GM12878 (cell line): Measurements from ENCODE around the gene OSBPL10. TPM values are rescaled to one million over a fixed set of nuclear protein-coding genes. Genes with fewer than 3 reads are reported as not detected.

ENCODE experiments used
- ATAC-seq: fragments of 200-7000 bp; cut with Tn5 transposase; 3 replicates; pipeline ENCODE4 v1.9.1; 2020; ENCODE audit warnings: mild to moderate bottlenecking, moderate library complexity
- BruUV-seq: library from RNA; stranded (reverse); fragments of 400-500 nt; replicated peaks from 2 replicates; lab custom pipeline; 2021; lab: Mats Ljungman, UMichigan
- CTCF ChIA-PET: fragments of 300-600 bp; sonication (Branson Sonifier 250); formaldehyde crosslinking; extraction: SDS; loops from one replicate; lab custom pipeline; 2021; ENCODE audit warnings: inconsistent platforms; lab: Yijun Ruan, JAX
- POLR2A ChIA-PET: fragments of 350-600 bp; formaldehyde crosslinking; extraction: SDS; loops from one replicate; lab custom pipeline; 2021; ENCODE audit warnings: inconsistent platforms; lab: Charles Lee
- RAD21 ChIA-PET: fragments of 300-600 bp; sonication (Branson Sonifier 250); formaldehyde crosslinking; loops from one replicate; lab custom pipeline; 2023; ENCODE audit warnings: antibody characterized with exemption; ENCODE audit not compliant: unreplicated experiment; lab: Charles Lee
- SMC1A ChIA-PET: fragments of 300-600 bp; sonication (Branson Sonifier 250); formaldehyde crosslinking; loops from one replicate; lab custom pipeline; 2023; ENCODE audit not compliant: unreplicated experiment, uncharacterized antibody; lab: Charles Lee
- DNase-seq: peaks from one replicate; pipeline ENCODE4 v3.0.0-alpha.2; 2011; ENCODE audit warnings: low read depth, low spot score
- FAIRE-seq: peaks from 3 replicates; lab custom pipeline; 2011; peaks lifted over from hg19 to GRCh38; lab: Jason Lieb, UNC
- H2AFZ ChIP-seq: 2 replicates; pipeline ENCODE4 v1.6.0; 2011; ENCODE audit warnings: low read depth, low read length, control low read depth; ENCODE audit not compliant: control insufficient read depth
- H3K27ac ChIP-seq: 2 replicates; pipeline ENCODE4 v1.5.1; 2011; ENCODE audit warnings: control low read depth; ENCODE audit not compliant: control insufficient read depth, insufficient read depth
- H3K27me3 ChIP-seq, 2 experiments: replicated peaks in 1 of 2; 2 replicates each; pipeline versions ENCODE4 v1.6.0 to v1.6.1; 2011; ENCODE audit warnings: low read length in 1 of 2; ENCODE audit not compliant: control insufficient read depth in 2 of 2, insufficient read depth in 2 of 2
- H3K36me3 ChIP-seq, 2 experiments: 2 replicates each; pipeline ENCODE4 v1.5.1; 2011; ENCODE audit warnings: low read length in 1 of 2; ENCODE audit not compliant: control insufficient read depth in 2 of 2, insufficient read depth in 2 of 2
- H3K4me1 ChIP-seq: 2 replicates; pipeline ENCODE4 v1.6.1; 2011; ENCODE audit warnings: mild to moderate bottlenecking, low read length, moderate library complexity, mixed read lengths; ENCODE audit not compliant: control insufficient read depth, insufficient read depth
- H3K4me2 ChIP-seq: 2 replicates; pipeline ENCODE4 v1.6.0; 2011; ENCODE audit warnings: control low read depth; ENCODE audit not compliant: control insufficient read depth, insufficient read depth
- H3K4me3 ChIP-seq: fragments of 200-600 bp; sonication (generic); 2 replicates; pipeline ENCODE4 v1.5.1; 2016
- H3K79me2 ChIP-seq: 2 replicates; pipeline ENCODE4 v1.6.0; 2011; ENCODE audit warnings: low read length; ENCODE audit not compliant: control insufficient read depth, insufficient read depth
- H3K9ac ChIP-seq: 2 replicates; pipeline ENCODE4 v1.8.0; 2011; ENCODE audit warnings: low read length, control low read depth, mixed read lengths; ENCODE audit not compliant: control insufficient read depth, insufficient read depth
- H3K9me3 ChIP-seq: replicated peaks from 3 replicates; pipeline ENCODE4 v1.5.1; 2011; ENCODE audit warnings: mild to moderate bottlenecking, low read length; ENCODE audit not compliant: control insufficient read depth, insufficient read depth
- H4K20me1 ChIP-seq: 2 replicates; pipeline ENCODE4 v1.6.0; 2011; ENCODE audit not compliant: control insufficient read depth, insufficient read depth
- ATF2 ChIP-seq: IDR thresholded peaks from 2 replicates; pipeline ENCODE4 v1.6.1; 2012; ENCODE audit warnings: low read length, inconsistent platforms
- BACH1 ChIP-seq: fragments of 450-650 bp; IDR thresholded peaks from 2 replicates; pipeline ENCODE4 v1.6.1; 2017; ENCODE audit warnings: mild to moderate bottlenecking, borderline replicate concordance
- BCL3 ChIP-seq: IDR thresholded peaks from 2 replicates; pipeline ENCODE4 v1.6.1; 2011; ENCODE audit warnings: borderline replicate concordance, low read depth, mild to moderate bottlenecking, moderate library complexity, low read length; ENCODE audit not compliant: insufficient read depth, poor library complexity, severe bottlenecking
- ETV6 ChIP-seq, 2 experiments: fragments of 450-650 bp in 1 of 2; IDR thresholded peaks in 1 of 2; conservative IDR thresholded peaks in 1 of 2; 2 replicates each; pipeline ENCODE4 v1.6.1; 2014; ENCODE audit warnings: antibody characterized with exemption in 1 of 2, borderline replicate concordance in 1 of 2, low read depth in 1 of 2, mild to moderate bottlenecking in 1 of 2, moderate library complexity in 1 of 2
- HDAC6 ChIP-seq: fragments of 200-600 bp; sonication (generic); IDR thresholded peaks from one replicate; pipeline ENCODE4 v1.8.0; 2017; ENCODE audit warnings: antibody characterized with exemption; ENCODE audit not compliant: unreplicated experiment
- KAT2A ChIP-seq: conservative IDR thresholded peaks from 2 replicates; pipeline ENCODE4 v1.6.1; 2011; ENCODE audit warnings: low read depth, low read length; ENCODE audit not compliant: control insufficient read depth
- MEF2A ChIP-seq: IDR thresholded peaks from 2 replicates; pipeline ENCODE4 v1.6.1; 2011; ENCODE audit warnings: low read depth, mild to moderate bottlenecking, low read length, moderate library complexity; ENCODE audit not compliant: insufficient read depth
- NR2C1 ChIP-seq: fragments of 450-650 bp; IDR thresholded peaks from 2 replicates; pipeline ENCODE4 v1.6.1; 2017; ENCODE audit warnings: antibody characterized with exemption, mild to moderate bottlenecking, moderate library complexity
- NR2C2 ChIP-seq: IDR thresholded peaks from 2 replicates; pipeline ENCODE4 v1.6.1; 2011; ENCODE audit warnings: borderline replicate concordance, low read depth; ENCODE audit not compliant: control insufficient read depth, insufficient read length
- PML ChIP-seq: IDR thresholded peaks from 2 replicates; pipeline ENCODE4 v1.6.1; 2012; ENCODE audit warnings: low read length, inconsistent platforms
- SMC3 ChIP-seq: IDR thresholded peaks from 2 replicates; pipeline ENCODE4 v1.6.1; 2011; ENCODE audit warnings: low read length, improper control_type of control experiment, borderline replicate concordance
- SREBF1 ChIP-seq: IDR thresholded peaks from 2 replicates; pipeline ENCODE4 v1.6.1; 2012; ENCODE audit warnings: mild to moderate bottlenecking, low read length
- TAF1 ChIP-seq: IDR thresholded peaks from 2 replicates; pipeline ENCODE4 v1.6.1; 2011; ENCODE audit warnings: mild to moderate bottlenecking, low read depth, low read length, borderline replicate concordance
- TCF7 ChIP-seq: IDR thresholded peaks from 2 replicates; pipeline ENCODE4 v1.6.1; 2014; ENCODE audit warnings: antibody characterized with exemption, borderline replicate concordance
- ZBED1 ChIP-seq: IDR thresholded peaks from 2 replicates; pipeline ENCODE4 v1.6.1; 2016; ENCODE audit warnings: borderline replicate concordance
- ZNF384 ChIP-seq: IDR thresholded peaks from 2 replicates; pipeline ENCODE4 v1.6.1; 2012; ENCODE audit warnings: low read depth, mild to moderate bottlenecking, low read length, improper control_type of control experiment, borderline replicate concordance
- WGBS: methylation state at CpG from one replicate; pipeline ENCODE4 v1.1.6; 2016; ENCODE audit warnings: low lambda C conversion rate; ENCODE audit not compliant: insufficient replicate concordance, insufficient coverage; ENCODE audit errors: missing lambda C conversion rate; 5-methylcytosine and 5-hydroxymethylcytosine counted together
- in situ Hi-C: fragments of 300-500 bp; cut with MboI; formaldehyde crosslinking; loops from 9 replicates; pipeline ENCODE4 v1.14.3; 2018; ENCODE audit warnings: mixed read lengths
- intact Hi-C: fragments of 100-400 bp; cut with micrococcal nuclease; formaldehyde crosslinking; loops from one replicate; pipeline ENCODE4 v1.14.2; 2022; ENCODE audit not compliant: unreplicated experiment
- polyA plus RNA-seq, 11 experiments: library from polyadenylated mRNA; depleted of rRNA in 4 of 11; unstranded in 6 of 11; stranded (reverse) in 5 of 11; fragments of >200 nt; fragmentation: Nextera tagmentation in 4 of 11; fragmentation: Illumina TruSeq in 1 of 11; extraction: Ambion mirVana in 4 of 11; extraction: Trizol in 1 of 11; gene quantifications; 1 replicate in 1 of 11; 2 replicates in 10 of 11; pipeline versions ENCODE4 v1.2.1 to v1.2.3, GENCODE V29; 2011 to 2016; ENCODE audit warnings: inconsistent platforms in 2 of 11, missing spikeins in 2 of 11, low read depth in 1 of 11
- total RNA-seq, 4 experiments: library from RNA; depleted of rRNA in 3 of 4; stranded (reverse); fragments of >200 nt in 3 of 4; fragmentation: Illumina TruSeq in 1 of 4; extraction: Trizol in 1 of 4; gene quantifications; 2 replicates each; pipeline versions ENCODE4 v1.2.1 to v1.2.3, GENCODE V29; 2013 to 2021

The OSBPL10 gene
- total and polyA plus RNA-seq, 10 of the 15 experiments (the other 5 are each of a cell fraction or from before 2014, with no cell fraction given), result 0.03 to 0.25 (median 0.09) TPM; not detected in 5

- TF ChIP-seq BCL3 (no peak), SREBF1 (no peak), ATF2 (no peak), HDAC6 (no peak), TCF7 (no peak), NR2C1 (no peak), KAT2A (no peak)
Measured at GRCh38 chr3:31880482-31881078, 100.5 kb downstream of the OSBPL10 start (continued).

- SMC1A ChIA-PET, result no interaction called here
Measured at GRCh38 chr3:31880020-31880419, 101.0 kb downstream of the OSBPL10 start.

More at GRCh38 chr3:31880020-31880419, 101.0 kb downstream of the OSBPL10 start:
- RAD21 ChIA-PET, result no interaction called here
- Histone ChIP-seq H3K9ac (no peak overlapping the region), H3K9me3 (no peaks in the 10 kb centered on the region), H3K27me3 (no peaks in the 10 kb centered on the region; a peak in 1 of 4 replicates), H3K4me2 (no peak overlapping the region), H2AFZ (no peak overlapping the region), H3K4me3 (no peak overlapping the region), H3K79me2 (no peaks in the 10 kb centered on the region), H3K27ac (no peak overlapping the region), H3K4me1 (no peaks in the 10 kb centered on the region), H4K20me1 (no peaks in the 10 kb centered on the region), H3K36me3 (no peaks in the 10 kb centered on the region)
- 29% methylated on average over 4 of the region's 4 CpGs for WGBS
- BruUV-seq, result no TSS peak
- in situ Hi-C loops (no loop called here), intact Hi-C loops (no loop called here)
- FAIRE-seq (no peak), ATAC-seq (no peak; the same call in 2 of the 3 replicates), DNase-seq (no peak)
- CTCF ChIA-PET, result no interaction called here
- POLR2A ChIA-PET, result no interaction called here
- no peak for TF ChIP-seq MEF2A
- TF ChIP-seq PML, result no peak
- TF ChIP-seq ETV6 (conservative IDR thresholded peaks at IDR 0.05 in 1 of 2, IDR thresholded peaks at IDR 0.05 in 1 of 2; ENCODE audit: borderline replicate concordance in 1 of 2, low read depth in 1 of 2), result no peak
- TF ChIP-seq NR2C2, result no peak
- no peak for TF ChIP-seq TAF1
- no peak for TF ChIP-seq ZNF384
- TF ChIP-seq BACH1, result no peak
- TF ChIP-seq SMC3, result no peak
- no peak for TF ChIP-seq ZBED1
- TF ChIP-seq, all 136 proteins: peak for 0
